NCI-H2227 treated with DMSO at 0.1 percent for 48 hours (cell line): ENCODE results near the gene PDGFC.

Experiments used
- DNase-seq: peaks from one replicate; lab custom pipeline; 2025; lab: John Stamatoyannopoulos, UW

PDGFC gene

GRCh38 chr4:156974264-156974663 is 2.7 kb upstream of the PDGFC start:
- no peak for DNase-seq

GRCh38 chr4:156972379-156973015 is 898 bp upstream of the PDGFC start:
- DNase-seq = no peak

GRCh38 chr4:156971165-156971675 is 379 bp downstream of the PDGFC start:
- DNase-seq = no peak

GRCh38 chr4:156970501-156971164 is 966 bp downstream of the PDGFC start:
- DNase-seq = peak; percentile 30

GRCh38 chr4:156969911-156970310 is 1.7 kb downstream of the PDGFC start:
- no peak for DNase-seq

- DNase-seq = no peak
Observed at GRCh38 chr4:156969101-156969500, 2.5 kb downstream of the PDGFC start.

- peak; percentile 60 for DNase-seq
Observed at GRCh38 chr4:156968479-156968984, 3.1 kb downstream of the PDGFC start.

GRCh38 chr4:156966836-156967235 is 4.8 kb downstream of the PDGFC start:
- no peak for DNase-seq

GRCh38 chr4:156963419-156963818 is 8.2 kb downstream of the PDGFC start:
- no peak for DNase-seq

GRCh38 chr4:156962528-156962974 is 9.0 kb downstream of the PDGFC start:
- DNase-seq = no peak

GRCh38 chr4:156962058-156962358 is 9.6 kb downstream of the PDGFC start:
- DNase-seq = no peak

- no peak for DNase-seq
Observed at GRCh38 chr4:156961196-156962057, 10.2 kb downstream of the PDGFC start.

- DNase-seq = no peak
Observed at GRCh38 chr4:156959298-156959702, 12.3 kb downstream of the PDGFC start.

GRCh38 chr4:156958276-156959074 is 13.1 kb downstream of the PDGFC start:
- no peak for DNase-seq

- DNase-seq = no peak
Observed at GRCh38 chr4:156957556-156957955, 14.0 kb downstream of the PDGFC start.

- no peak for DNase-seq
Observed at GRCh38 chr4:156956826-156957368, 14.7 kb downstream of the PDGFC start.

- no peak for DNase-seq
Observed at GRCh38 chr4:156956359-156956758, 15.2 kb downstream of the PDGFC start.

- no peak for DNase-seq
Observed at GRCh38 chr4:156954587-156954986, 17.0 kb downstream of the PDGFC start.

GRCh38 chr4:156953951-156954350 is 17.6 kb downstream of the PDGFC start:
- no peak for DNase-seq

GRCh38 chr4:156953001-156953400 is 18.6 kb downstream of the PDGFC start:
- DNase-seq = no peak

GRCh38 chr4:156952078-156952759 is 19.4 kb downstream of the PDGFC start:
- no peak for DNase-seq
